GM23248 (cell line): ENCODE results near the gene MIB2.
"Not testable (repeated sequence)": the region's sequence is repeated elsewhere in the genome, so short reads cannot be mapped to it uniquely, and the experiment has no call there.

Experiments used
- EZH2 ChIP-seq: fragments of 200-600 bp; sonication (generic); IDR thresholded peaks from 2 replicates; pipeline ENCODE4 v1.6.1; 2018; ENCODE audit warnings: antibody characterized with exemption, mild to moderate bottlenecking; ENCODE audit not compliant: insufficient read depth, poor library complexity, severe bottlenecking
- EZH2phosphoT487 ChIP-seq: fragments of 200-600 bp; sonication (generic); IDR thresholded peaks from 2 replicates; pipeline ENCODE4 v1.6.1; 2018; ENCODE audit warnings: antibody characterized with exemption, moderate library complexity, mild to moderate bottlenecking, low read depth; ENCODE audit not compliant: insufficient read depth

DNA sequence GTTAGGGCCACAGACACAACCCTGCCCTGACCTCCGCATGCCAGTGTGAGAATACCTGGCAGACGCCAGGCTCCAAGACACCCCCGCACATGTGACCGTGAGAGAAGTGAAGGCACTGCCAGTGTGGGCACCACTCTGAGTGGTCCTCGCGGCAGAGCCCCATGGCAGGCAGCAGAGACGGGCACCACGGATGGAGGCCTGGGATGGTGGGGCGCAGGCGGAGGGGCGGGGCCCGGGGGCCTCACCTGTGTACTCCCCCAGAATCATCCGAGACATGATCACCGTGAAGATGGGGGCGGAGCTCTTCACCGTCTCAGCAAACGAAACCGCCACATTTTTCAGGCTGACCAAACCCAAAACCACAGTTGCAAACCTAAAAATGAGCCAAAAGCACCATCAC lies 59.9 kb downstream of the MIB2 start:
- not testable (repeated sequence) for TF ChIP-seq EZH2phosphoT487, EZH2
